Stomach (tissue), 4 donors: Measurements from ENCODE around the gene ZSCAN25.

ENCODE experiments used
- POLR2AphosphoS5 ChIP-seq, 3 donors: sonication (generic); formaldehyde crosslinking; IDR thresholded peaks; one replicate each; pipeline ENCODE4 v1.6.1; 2016; ENCODE audit warnings: antibody characterized with exemption in 3 of 3
- TF ChIP-seq, protein P1 (sequence below), 7 experiments: fragments of 450-650 bp in 4 of 7; fragments of 200-600 bp in 3 of 7; sonication (generic) in 3 of 7; IDR thresholded peaks; one replicate each; pipeline ENCODE4 v1.5.1; 2016 to 2019; ENCODE audit warnings: antibody characterized with exemption in 7 of 7, control low read depth in 2 of 7, mild to moderate bottlenecking in 1 of 7

DNA sequence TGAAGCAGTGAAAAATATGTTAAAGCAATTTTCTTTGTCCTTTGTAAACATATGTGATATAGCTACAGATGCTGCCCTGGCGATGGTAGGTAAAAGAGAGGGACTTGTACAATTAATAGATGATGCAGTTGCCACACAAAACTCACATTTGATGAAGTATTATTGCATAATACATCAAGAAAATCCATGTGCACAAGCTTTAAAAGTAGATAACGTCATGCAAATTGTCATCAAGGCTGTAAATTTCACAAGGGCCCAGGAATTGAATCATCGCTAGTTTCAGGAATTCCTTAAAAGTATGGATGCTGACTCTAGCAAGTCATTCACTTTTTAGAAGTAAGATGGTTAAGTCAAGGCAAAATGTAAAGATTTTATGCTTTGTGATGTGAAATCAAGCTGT is 53.0 kb downstream of the ZSCAN25 start:
- TF ChIP-seq, protein P1, sequence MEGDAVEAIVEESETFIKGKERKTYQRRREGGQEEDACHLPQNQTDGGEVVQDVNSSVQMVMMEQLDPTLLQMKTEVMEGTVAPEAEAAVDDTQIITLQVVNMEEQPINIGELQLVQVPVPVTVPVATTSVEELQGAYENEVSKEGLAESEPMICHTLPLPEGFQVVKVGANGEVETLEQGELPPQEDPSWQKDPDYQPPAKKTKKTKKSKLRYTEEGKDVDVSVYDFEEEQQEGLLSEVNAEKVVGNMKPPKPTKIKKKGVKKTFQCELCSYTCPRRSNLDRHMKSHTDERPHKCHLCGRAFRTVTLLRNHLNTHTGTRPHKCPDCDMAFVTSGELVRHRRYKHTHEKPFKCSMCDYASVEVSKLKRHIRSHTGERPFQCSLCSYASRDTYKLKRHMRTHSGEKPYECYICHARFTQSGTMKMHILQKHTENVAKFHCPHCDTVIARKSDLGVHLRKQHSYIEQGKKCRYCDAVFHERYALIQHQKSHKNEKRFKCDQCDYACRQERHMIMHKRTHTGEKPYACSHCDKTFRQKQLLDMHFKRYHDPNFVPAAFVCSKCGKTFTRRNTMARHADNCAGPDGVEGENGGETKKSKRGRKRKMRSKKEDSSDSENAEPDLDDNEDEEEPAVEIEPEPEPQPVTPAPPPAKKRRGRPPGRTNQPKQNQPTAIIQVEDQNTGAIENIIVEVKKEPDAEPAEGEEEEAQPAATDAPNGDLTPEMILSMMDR (IDR thresholded peaks at IDR 0.05): no peak
- TF ChIP-seq POLR2AphosphoS5 (IDR thresholded peaks at IDR 0.05): no peak
